Mucosa of stomach (tissue), 1 donor: ENCODE data around the gene SF3B3.
"Not testable (repeated sequence)": the region's sequence is repeated elsewhere in the genome, so short reads cannot be mapped to it uniquely, and the experiment has no call there.

Experiments used
- H3K27me3 ChIP-seq: one replicate; pipeline ENCODE4 v1.7.0; 2013; ENCODE audit warnings: mild to moderate bottlenecking, low read length; ENCODE audit not compliant: control insufficient read depth, insufficient read depth
- H3K36me3 ChIP-seq: one replicate; pipeline ENCODE4 v1.7.0; 2013; ENCODE audit warnings: low read length; ENCODE audit not compliant: control insufficient read depth, insufficient read depth
- H3K4me1 ChIP-seq: one replicate; pipeline ENCODE4 v1.7.0; 2013; ENCODE audit warnings: mild to moderate bottlenecking, low read length; ENCODE audit not compliant: control insufficient read depth, insufficient read depth
- H3K4me3 ChIP-seq: one replicate; pipeline ENCODE4 v1.7.0; 2013; ENCODE audit warnings: low read length
- H3K9ac ChIP-seq: one replicate; pipeline ENCODE4 v1.7.0; 2013; ENCODE audit warnings: mild to moderate bottlenecking, low read length, moderate library complexity
- H3K9me3 ChIP-seq: one replicate; pipeline ENCODE4 v1.7.0; 2013; ENCODE audit warnings: mild to moderate bottlenecking, low read length, moderate library complexity; ENCODE audit not compliant: control insufficient read depth
- donor health status: Pancreatic carcinoma.

The SF3B3 gene

DNA sequence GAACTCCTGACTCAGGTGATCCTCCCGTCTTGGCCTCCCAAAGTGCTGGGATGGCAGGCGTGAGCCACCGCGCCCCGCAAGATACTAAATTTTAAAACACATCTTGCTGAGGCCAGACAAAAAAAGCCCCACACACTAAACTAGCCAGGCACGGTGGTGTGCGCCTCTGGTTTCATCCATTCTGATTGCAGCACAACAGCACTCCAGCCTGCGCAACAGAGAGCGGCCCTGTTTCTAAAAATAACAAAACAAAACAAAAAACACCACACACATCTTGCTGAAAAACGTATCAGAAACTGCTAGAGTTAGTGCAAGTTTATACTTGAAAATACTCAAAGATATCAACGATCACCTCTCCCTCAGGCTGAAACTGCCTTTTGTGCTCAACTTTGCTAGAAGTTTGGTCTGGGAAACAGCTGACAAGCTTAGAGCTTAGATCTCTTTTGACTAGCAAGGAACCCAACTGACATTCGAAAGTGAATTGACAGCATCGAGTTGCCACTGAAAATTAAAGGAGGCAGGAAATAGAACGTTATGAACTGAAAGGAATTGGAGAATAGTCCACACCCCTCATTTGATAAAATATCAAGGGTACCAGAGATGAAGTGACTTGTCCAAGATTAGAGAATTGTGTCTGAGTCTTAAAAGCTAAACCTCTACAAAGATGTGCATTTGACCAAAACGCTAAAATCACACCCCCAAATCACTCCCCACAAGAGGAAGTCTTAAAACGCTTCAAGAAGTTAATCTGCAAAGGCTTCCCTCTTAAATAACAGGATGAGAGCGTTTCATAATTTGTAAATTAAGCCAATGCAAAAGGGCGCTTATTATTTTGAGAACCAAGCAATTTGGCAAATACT is 1.2 kb upstream of the SF3B3 start:
- peak overlapping the region; percentile 92 for H3K9ac ChIP-seq
- H3K27me3 ChIP-seq: no peaks in the 10 kb centered on the region
- peaks cover 8% of the 10 kb centered on the region for H3K4me1 ChIP-seq
- peak overlapping the region; percentile 96 for H3K4me3 ChIP-seq
- no peaks in the 10 kb centered on the region for H3K9me3 ChIP-seq
- H3K36me3 ChIP-seq: no peaks in the 10 kb centered on the region

DNA sequence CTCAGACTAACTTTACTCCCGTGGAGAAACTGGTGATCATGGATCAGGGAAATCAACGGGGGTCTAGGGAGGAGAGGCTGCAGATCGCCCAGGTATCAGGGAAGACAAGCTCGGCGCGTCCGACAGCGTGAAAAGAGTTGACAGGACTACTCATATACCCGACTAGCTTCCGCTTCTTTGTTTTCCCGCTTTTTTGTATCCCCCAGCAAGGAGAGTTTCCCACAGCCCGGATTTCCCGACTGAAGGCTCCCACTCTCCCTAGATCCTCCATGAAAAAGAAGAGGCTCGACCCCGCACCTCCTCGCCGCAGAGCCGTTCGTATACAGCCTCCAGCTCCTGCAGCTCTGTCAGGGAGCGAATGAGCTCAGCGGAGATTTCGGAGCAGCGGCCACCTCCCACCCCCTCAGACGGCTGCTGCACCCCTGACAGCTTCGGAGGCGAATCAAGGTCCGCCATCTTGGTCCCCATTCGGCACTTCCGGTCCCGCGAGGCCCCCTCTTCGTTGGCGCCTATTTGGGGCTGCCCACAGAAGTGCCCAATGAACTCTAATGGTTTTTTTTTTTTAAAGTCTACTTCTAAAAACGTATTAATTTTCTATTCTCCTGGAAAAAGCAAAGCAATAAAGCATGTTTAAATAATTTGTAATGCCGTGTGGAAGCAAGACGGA is 407 bp upstream of the SF3B3 start, which contains the start of gene COG4:
Gene COG4 (minus strand): TSS at position 479 of the 667 bp plus-strand sequence. CDS start 11 bp downstream, at position 468.
- Histone ChIP-seq H3K36me3 (no peaks in the 10 kb centered on the region), H3K4me1 (peaks cover 8% of the 10 kb centered on the region), H3K27me3 (no peaks in the 10 kb centered on the region), H3K9me3 (no peaks in the 10 kb centered on the region), H3K4me3 (peak within 1 kb of the TSS; percentile 96), H3K9ac (peak within 1 kb of the TSS; percentile 92)

GRCh38 chr16:70524399-70524825 is 796 bp downstream of the SF3B3 start:
- Histone ChIP-seq H3K4me3 (peak overlapping the region; percentile 96), H3K4me1 (peaks cover 11% of the 10 kb centered on the region), H3K9ac (peak overlapping the region; percentile 92)
- H3K36me3 ChIP-seq, H3K27me3 ChIP-seq, H3K9me3 ChIP-seq: not testable (repeated sequence)

GRCh38 chr16:70526403-70526802 is 2.8 kb downstream of the SF3B3 start:
- H3K9ac ChIP-seq: no peak overlapping the region
- no peaks in the 10 kb centered on the region for H3K36me3 ChIP-seq
- H3K9me3 ChIP-seq: no peaks in the 10 kb centered on the region
- peaks cover 11% of the 10 kb centered on the region for H3K4me1 ChIP-seq
- H3K27me3 ChIP-seq: no peaks in the 10 kb centered on the region
- no peak overlapping the region for H3K4me3 ChIP-seq

DNA sequence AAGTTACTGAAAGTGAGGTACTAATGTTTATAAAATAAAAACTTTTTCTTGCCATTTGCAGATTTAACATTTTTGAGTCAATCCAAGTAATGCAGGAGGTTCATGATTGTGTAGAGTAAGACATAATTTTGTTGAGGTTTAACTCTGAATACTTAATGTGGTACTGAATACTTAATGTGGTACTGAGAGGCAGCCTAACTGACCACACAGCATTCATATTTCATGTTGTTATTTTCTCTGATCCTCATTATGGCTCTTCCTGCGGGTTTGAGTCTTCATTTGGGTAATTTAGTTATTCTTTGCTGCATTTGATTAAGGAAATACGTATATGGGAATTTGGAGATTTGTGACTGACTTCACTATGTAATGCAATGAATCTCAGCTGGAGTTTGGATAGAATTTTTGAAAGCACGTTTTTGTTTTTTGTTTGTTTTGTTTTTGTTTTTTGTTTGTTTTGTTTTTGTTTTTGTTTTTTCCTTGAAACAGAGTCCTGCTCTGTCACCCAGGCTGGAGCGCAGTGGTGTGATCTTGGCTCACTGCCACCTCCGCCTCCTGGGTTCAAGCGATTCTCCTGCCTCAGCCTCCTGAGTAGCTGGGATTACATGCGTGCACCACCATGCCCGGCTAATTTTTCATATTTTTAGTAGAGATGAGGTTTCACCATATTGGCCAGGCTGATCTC is 3.8 kb downstream of the SF3B3 start:
- Histone ChIP-seq H3K9me3 (no peaks in the 10 kb centered on the region), H3K36me3 (no peaks in the 10 kb centered on the region), H3K4me3 (no peak overlapping the region), H3K4me1 (peaks cover 11% of the 10 kb centered on the region), H3K27me3 (no peaks in the 10 kb centered on the region), H3K9ac (no peak overlapping the region)

DNA sequence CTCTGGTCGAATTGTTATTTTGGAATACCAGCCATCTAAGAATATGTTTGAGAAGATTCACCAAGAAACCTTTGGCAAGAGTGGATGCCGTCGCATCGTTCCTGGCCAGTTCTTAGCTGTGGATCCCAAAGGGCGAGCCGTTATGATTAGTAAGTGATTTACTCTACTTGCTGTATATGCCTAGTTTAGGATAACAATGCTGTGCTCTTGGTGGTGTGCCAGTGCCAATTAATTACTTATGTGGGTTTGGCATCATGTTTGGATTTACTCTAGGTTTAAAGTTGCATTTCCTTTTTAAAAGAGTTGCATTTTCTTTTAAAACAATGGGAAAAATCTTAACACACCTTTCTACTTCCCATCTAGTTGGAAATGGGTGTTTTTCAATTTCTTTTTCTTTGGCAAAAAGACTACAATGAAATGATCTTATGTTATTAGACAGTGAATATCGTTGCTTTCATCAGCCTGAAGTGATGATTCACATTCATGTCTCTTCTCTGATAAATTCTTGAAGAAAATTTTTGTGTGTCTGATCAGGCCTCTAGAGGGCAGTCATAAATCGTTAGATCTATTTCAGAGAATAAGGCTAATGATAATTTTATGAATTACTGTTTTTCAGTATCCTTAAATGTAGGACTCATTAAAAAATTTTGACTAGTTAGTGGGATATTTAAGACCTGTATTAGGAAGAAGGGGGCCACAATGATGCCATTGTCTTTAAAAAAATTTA is 5.6 kb downstream of the SF3B3 start:
- no peak overlapping the region for H3K9ac ChIP-seq

GRCh38 chr16:70529954-70530353 is 6.3 kb downstream of the SF3B3 start:
- H3K9ac ChIP-seq, H3K27me3 ChIP-seq, H3K4me3 ChIP-seq, H3K36me3 ChIP-seq, H3K9me3 ChIP-seq, H3K4me1 ChIP-seq: not testable (repeated sequence)

More for the DNA sequence above, 5.6 kb downstream of the SF3B3 start:
- Histone ChIP-seq H3K4me3 (no peak overlapping the region), H3K4me1 (peaks cover 11% of the 10 kb centered on the region), H3K27me3 (no peaks in the 10 kb centered on the region), H3K36me3 (peaks cover 5% of the 10 kb centered on the region), H3K9me3 (no peaks in the 10 kb centered on the region)

GRCh38 chr16:70534971-70535370 is 11.4 kb downstream of the SF3B3 start:
- H3K4me1 ChIP-seq: no peaks in the 10 kb centered on the region
- H3K4me3 ChIP-seq: no peak overlapping the region
- peaks cover 10% of the 10 kb centered on the region for H3K36me3 ChIP-seq
- no peak overlapping the region for H3K9ac ChIP-seq
- H3K9me3 ChIP-seq: no peaks in the 10 kb centered on the region
- no peaks in the 10 kb centered on the region for H3K27me3 ChIP-seq

- Histone ChIP-seq H3K9ac (no peak overlapping the region), H3K4me3 (no peak overlapping the region), H3K9me3 (no peaks in the 10 kb centered on the region), H3K4me1 (no peaks in the 10 kb centered on the region), H3K27me3 (no peaks in the 10 kb centered on the region), H3K36me3 (peaks cover 9% of the 10 kb centered on the region)
Observed at GRCh38 chr16:70540994-70541393, 17.4 kb downstream of the SF3B3 start.

DNA sequence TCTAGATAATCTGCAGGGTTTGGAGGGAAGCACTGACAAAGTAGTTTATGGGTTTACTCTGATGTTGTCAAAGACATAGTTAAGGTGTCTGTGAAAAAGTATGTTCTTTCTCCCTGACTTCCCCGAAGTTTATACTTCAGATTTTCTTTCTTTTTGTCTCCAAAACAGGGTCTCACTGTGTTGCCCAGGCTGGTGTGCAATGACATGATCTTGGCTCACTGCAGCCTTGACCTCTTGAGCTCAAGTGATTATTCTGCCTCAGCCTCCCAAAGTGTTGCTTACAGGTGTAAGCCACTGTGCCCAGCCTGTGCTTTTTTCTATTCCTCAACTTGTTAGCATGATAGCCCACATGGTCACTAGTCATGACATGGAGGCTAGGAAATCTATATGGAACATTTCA is 20.9 kb downstream of the SF3B3 start:
- H3K9ac ChIP-seq: no peak overlapping the region
- no peaks in the 10 kb centered on the region for H3K9me3 ChIP-seq
- H3K27me3 ChIP-seq: no peaks in the 10 kb centered on the region
- no peak overlapping the region for H3K4me3 ChIP-seq
- H3K4me1 ChIP-seq: no peaks in the 10 kb centered on the region
- peaks cover 5% of the 10 kb centered on the region for H3K36me3 ChIP-seq

GRCh38 chr16:70548936-70549335 is 25.3 kb downstream of the SF3B3 start:
- no peaks in the 10 kb centered on the region for H3K36me3 ChIP-seq
- no peak overlapping the region for H3K9ac ChIP-seq

More at GRCh38 chr16:70548936-70549335, 25.3 kb downstream of the SF3B3 start:
- H3K27me3 ChIP-seq: no peaks in the 10 kb centered on the region
- no peaks in the 10 kb centered on the region for H3K9me3 ChIP-seq
- no peaks in the 10 kb centered on the region for H3K4me1 ChIP-seq
- no peak overlapping the region for H3K4me3 ChIP-seq
